K562 (cell line): Measurements from ENCODE around the gene ANKRD34B. TPM values are rescaled to one million over a fixed set of nuclear protein-coding genes. Genes with fewer than 3 reads are reported as not detected.

Experiments used
- ATAC-seq: fragments of 200-7000 bp; cut with Tn5 transposase; 3 replicates; pipeline ENCODE4 v1.9.1; 2020; ENCODE audit warnings: moderate library complexity
- BruUV-seq: library from RNA; stranded (reverse); fragments of 400-500 nt; replicated peaks from 2 replicates; lab custom pipeline; 2021; lab: Mats Ljungman, UMichigan
- CTCF ChIA-PET: fragments of 300-600 bp; formaldehyde crosslinking; extraction: SDS; loops from one replicate; lab custom pipeline; 2021; ENCODE audit warnings: low intra/inter-chr PET ratio; lab: Yijun Ruan, JAX
- POLR2A ChIA-PET: fragments of 300-600, 350-650 bp; sonication (Branson Sonifier 250); formaldehyde crosslinking; extraction: SDS; loops from one replicate; lab custom pipeline; 2021; ENCODE audit warnings: antibody characterized with exemption, inconsistent platforms; lab: Yijun Ruan, JAX
- DNase-seq, 4 experiments: peaks; one replicate each; pipeline versions ENCODE4 v3.0.0 to v3.0.0-alpha.2; 2011 to 2018; ENCODE audit warnings: low spot score in 3 of 4, mixed read lengths in 3 of 4; ENCODE audit errors: extremely low read depth in 1 of 4
- FAIRE-seq: peaks from 2 replicates; lab custom pipeline; 2011; peaks lifted over from hg19 to GRCh38; lab: Jason Lieb, UNC
- H2AFZ ChIP-seq: 2 replicates; pipeline ENCODE4 v1.6.0; 2011; ENCODE audit warnings: low read depth, low read length, control low read depth, inconsistent platforms
- H3K27ac ChIP-seq: fragments of 200-600 bp; 3 replicates; pipeline ENCODE4 v1.8.0; 2011; ENCODE audit warnings: low read depth, mild to moderate bottlenecking, control low read depth, inconsistent platforms, low read length, moderate library complexity, mixed read lengths; ENCODE audit errors: extremely low read depth
- H3K27me3 ChIP-seq, 2 experiments: fragments of 300-600 bp in 1 of 2; 2 replicates in 1 of 2; 3 replicates in 1 of 2; pipeline versions ENCODE4 v1.6.0 to v1.8.0; 2011; ENCODE audit warnings: inconsistent platforms in 2 of 2, low read length in 2 of 2, mild to moderate bottlenecking in 1 of 2, mixed read lengths in 1 of 2, moderate library complexity in 1 of 2; ENCODE audit not compliant: control insufficient read depth in 2 of 2, insufficient read depth in 2 of 2
- H3K36me3 ChIP-seq: fragments of 300-600 bp; 3 replicates; pipeline ENCODE4 v1.8.0; 2011; ENCODE audit warnings: mild to moderate bottlenecking, low read length, inconsistent platforms; ENCODE audit not compliant: control insufficient read depth, insufficient read depth
- H3K4me1 ChIP-seq, 2 experiments: fragments of 200-600 bp in 1 of 2; replicated peaks in 1 of 2; 2 replicates in 1 of 2; 3 replicates in 1 of 2; pipeline versions ENCODE4 v1.5.1 to v1.8.0; 2011; ENCODE audit warnings: inconsistent platforms in 2 of 2, low read length in 2 of 2, mild to moderate bottlenecking in 1 of 2, mixed read lengths in 1 of 2, moderate library complexity in 1 of 2; ENCODE audit not compliant: control insufficient read depth in 2 of 2, insufficient read depth in 2 of 2
- H3K4me2 ChIP-seq: 2 replicates; pipeline ENCODE4 v1.6.1; 2011; ENCODE audit warnings: low read length, control low read depth, inconsistent platforms, mixed read lengths; ENCODE audit not compliant: insufficient read depth
- H3K4me3 ChIP-seq: fragments of 200-600 bp; sonication (generic), shearing (Covaris generic); 2 replicates; pipeline ENCODE4 v1.5.1; 2016; ENCODE audit warnings: control low read depth, inconsistent platforms
- H3K79me2 ChIP-seq: fragments of 200-600 bp; 3 replicates; pipeline ENCODE4 v1.8.0; 2011; ENCODE audit warnings: low read length, inconsistent platforms; ENCODE audit not compliant: control insufficient read depth, insufficient read depth
- H3K9ac ChIP-seq, 2 experiments: 2 replicates each; pipeline versions ENCODE4 v1.6.0 to v1.6.1; 2011; ENCODE audit warnings: low read depth in 2 of 2, low read length in 2 of 2, control low read depth in 1 of 2, inconsistent platforms in 1 of 2, mild to moderate bottlenecking in 1 of 2, mixed read lengths in 1 of 2; ENCODE audit not compliant: insufficient read depth in 1 of 2
- H3K9me1 ChIP-seq: one replicate; pipeline ENCODE4 v1.6.0; 2011; ENCODE audit warnings: inconsistent platforms, mild to moderate bottlenecking, low read length, moderate library complexity; ENCODE audit not compliant: control insufficient read depth, insufficient read depth
- H3K9me3 ChIP-seq: replicated peaks from 2 replicates; pipeline ENCODE4 v1.5.1; 2011; ENCODE audit warnings: low read depth, low read length, inconsistent platforms; ENCODE audit not compliant: control insufficient read depth, insufficient read depth
- H4K20me1 ChIP-seq: replicated peaks from 2 replicates; pipeline ENCODE4 v1.6.1; 2011; ENCODE audit warnings: low read length, inconsistent platforms, mixed read lengths; ENCODE audit not compliant: control insufficient read depth, insufficient read depth
- COPS2 ChIP-seq: fragments of 450-650 bp; conservative IDR thresholded peaks from 2 replicates; pipeline ENCODE4 v1.6.1; 2016; ENCODE audit warnings: mild to moderate bottlenecking, moderate library complexity
- HCFC1 ChIP-seq: IDR thresholded peaks from 2 replicates; pipeline ENCODE4 v1.6.1; 2012; ENCODE audit warnings: low read depth, low read length, improper control_type of control experiment
- HNRNPL ChIP-seq: fragments of 200-400 bp; formaldehyde crosslinking; IDR thresholded peaks from 2 replicates; pipeline ENCODE4 v1.6.1; 2017; ENCODE audit warnings: low read depth, mild to moderate bottlenecking, low read length
- LARP7 ChIP-seq: fragments of 450-650 bp; IDR thresholded peaks from 2 replicates; pipeline ENCODE4 v1.6.1; 2016
- MAFF ChIP-seq: IDR thresholded peaks from 2 replicates; pipeline ENCODE4 v1.6.1; 2012; ENCODE audit warnings: low read length, improper control_type of control experiment
- MAFK ChIP-seq: IDR thresholded peaks from 2 replicates; pipeline ENCODE4 v1.6.1; 2011; ENCODE audit warnings: low read length, improper control_type of control experiment
- NR1H2 ChIP-seq: sonication (generic); formaldehyde crosslinking; IDR thresholded peaks from 2 replicates; pipeline ENCODE4 v1.4.0; 2020; ENCODE audit warnings: mild to moderate bottlenecking, missing genetic modification reagents
- PHB ChIP-seq: fragments of 250-450 bp; sonication (Bioruptor Pico); IDR thresholded peaks from 2 replicates; pipeline ENCODE4 v1.5.0; 2021
- PRMT5 ChIP-seq: sonication (generic); formaldehyde crosslinking; IDR thresholded peaks from 2 replicates; pipeline ENCODE4 v1.5.0; 2020; ENCODE audit warnings: missing genetic modification reagents
- SMARCA4 ChIP-seq: fragments of 450-650 bp; IDR thresholded peaks from 2 replicates; pipeline ENCODE4 v1.6.1; 2016
- ZBTB7A ChIP-seq: IDR thresholded peaks from 2 replicates; pipeline ENCODE4 v1.6.1; 2011; ENCODE audit warnings: low read depth, mild to moderate bottlenecking, low read length, moderate library complexity, borderline replicate concordance; ENCODE audit not compliant: control insufficient read depth
- ZNF12 ChIP-seq: sonication (generic); formaldehyde crosslinking; IDR thresholded peaks from 2 replicates; pipeline ENCODE4 v1.4.0; 2020; ENCODE audit warnings: mild to moderate bottlenecking, missing genetic modification reagents
- ZNF347 ChIP-seq: fragments of 450-650 bp; formaldehyde crosslinking; IDR thresholded peaks from 2 replicates; pipeline ENCODE4 v1.4.0; 2020; ENCODE audit warnings: low read depth, mild to moderate bottlenecking, moderate library complexity
- WGBS: fragments of 100-300 bp; shearing (Covaris generic); methylation state at CpG from one replicate; pipeline ENCODE4 v1.1.6; 2016; ENCODE audit warnings: low coverage, mixed read lengths; ENCODE audit not compliant: insufficient coverage; ENCODE audit errors: missing lambda C conversion rate; 5-methylcytosine and 5-hydroxymethylcytosine counted together
- in situ Hi-C: fragments of 300-500 bp; cut with MboI; formaldehyde crosslinking; loops from 4 replicates; pipeline ENCODE4 v1.15.0; 2018; ENCODE audit warnings: inconsistent platforms, mixed read lengths
- intact Hi-C: fragments of 100-400 bp; cut with micrococcal nuclease; formaldehyde crosslinking; loops from 2 replicates; pipeline ENCODE4 v1.14.2; 2022
- polyA plus RNA-seq, 8 experiments: library from polyadenylated mRNA; depleted of rRNA in 4 of 8; stranded (reverse) in 5 of 8; unstranded in 3 of 8; fragments of >200 nt; fragmentation: Nextera tagmentation in 2 of 8; fragmentation: Illumina TruSeq in 1 of 8; extraction: Ambion mirVana in 2 of 8; extraction: Trizol in 1 of 8; gene quantifications; 2 replicates each; pipeline versions ENCODE4 v1.2.1 to v1.2.3, GENCODE V29; 2011 to 2014; ENCODE audit warnings: inconsistent platforms in 1 of 8, missing spikeins in 1 of 8
- total RNA-seq, 7 experiments: library from RNA; depleted of rRNA in 6 of 7; stranded (reverse); fragments of >200 nt in 6 of 7; fragmentation: Illumina TruSeq in 2 of 7; extraction: Trizol in 2 of 7; gene quantifications; 2 replicates each; pipeline versions ENCODE4 v1.2.1 to v1.2.3, GENCODE V29; 2011 to 2021; ENCODE audit warnings: low replicate concordance in 1 of 7
- TF ChIP-seq, protein P1 (sequence below): sonication (generic); formaldehyde crosslinking; IDR thresholded peaks from 2 replicates; pipeline ENCODE4 v1.8.0; 2022; ENCODE audit warnings: mild to moderate bottlenecking, missing genetic modification reagents
- TF ChIP-seq, protein P2 (sequence below): sonication (generic); formaldehyde crosslinking; IDR thresholded peaks from 2 replicates; pipeline ENCODE4 v1.8.1; 2023; ENCODE audit warnings: mild to moderate bottlenecking, missing genetic modification reagents
- TF ChIP-seq, protein P3 (sequence below): fragments of 250-450 bp; sonication (Bioruptor Pico); IDR thresholded peaks from 2 replicates; pipeline ENCODE4 v1.5.0; 2020; ENCODE audit warnings: mild to moderate bottlenecking, borderline replicate concordance
- TF ChIP-seq, protein P4 (sequence below): fragments of 250-450 bp; sonication (Bioruptor Pico); IDR thresholded peaks from 2 replicates; pipeline ENCODE4 v1.5.1; 2021; ENCODE audit warnings: mild to moderate bottlenecking

Gene ANKRD34B
- total and polyA plus RNA-seq, 9 of the 15 experiments (the other 6 are each of a cell fraction or from before 2014, with no cell fraction given), result not detected

DNA sequence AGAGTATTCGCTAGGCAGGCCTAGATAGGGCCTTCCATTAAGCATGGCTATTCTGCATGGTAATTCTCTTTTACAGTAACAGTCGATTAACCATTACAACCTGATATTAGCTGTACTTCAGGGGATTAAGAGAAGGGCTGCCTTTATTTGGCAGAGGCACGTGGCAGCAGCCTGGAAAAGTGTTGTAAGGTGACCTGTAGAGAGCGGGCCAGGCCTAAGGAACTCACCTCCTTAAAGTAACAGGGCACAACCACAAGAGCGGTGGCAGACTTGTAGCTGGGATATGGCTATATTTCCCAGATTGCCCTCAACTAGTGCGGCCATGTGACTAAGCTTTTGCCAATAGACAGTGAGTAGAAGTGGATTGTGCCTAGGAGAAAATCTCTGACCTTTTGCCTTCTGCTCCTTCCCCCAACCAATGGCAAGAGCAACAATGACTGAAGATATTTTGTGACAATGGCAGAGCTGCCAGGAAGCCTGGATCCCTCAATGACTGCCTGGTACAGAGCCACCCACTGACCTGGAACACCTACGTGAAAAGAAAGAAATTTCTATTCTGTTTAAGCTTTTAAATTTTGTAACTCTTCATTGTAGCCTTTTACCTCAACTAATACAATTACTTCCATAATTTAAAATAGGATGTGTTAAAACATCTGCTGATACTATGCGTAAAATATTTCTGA lies 18.9 kb upstream of the ANKRD34B start:
- DNase-seq, result no peak
- Histone ChIP-seq H3K9me3 (no peaks in the 10 kb centered on the region), H3K9me1 (no peaks in the 10 kb centered on the region), H3K4me1 (no peaks in the 10 kb centered on the region; a peak in 1 of 5 replicates), H3K79me2 (no peaks in the 10 kb centered on the region), H3K27me3 (peaks cover 4 to 5% of the 10 kb centered on the region in 2 experiments; a peak in 4 of 5 replicates), H2AFZ (0 out of 2 replicates have a peak overlapping the region, but pooled peaks have one; percentile 12), H3K4me2 (no peak overlapping the region), H3K4me3 (no peak overlapping the region), H3K36me3 (no peaks in the 10 kb centered on the region), H4K20me1 (no peaks in the 10 kb centered on the region), H3K27ac (no peak overlapping the region), H3K9ac (no peak overlapping the region)
- ChIA-PET CTCF (no interaction called here), POLR2A (no interaction called here)
- no peak for FAIRE-seq
- in situ Hi-C loops (no loop called here), intact Hi-C loops (no loop called here)
- no TSS peak for BruUV-seq
- ATAC-seq, result no peak
- 32% methylated on average over 7 of the region's 8 CpGs for WGBS
- TF ChIP-seq ZNF12 (no peak), LARP7 (no peak), HCFC1 (no peak), HNRNPL (no peak), COPS2 (no peak), SMARCA4 (no peak), MAFK (no peak), MAFF (no peak), ZNF347 (no peak), ZBTB7A (no peak), NR1H2 (no peak), PHB (CRISPR knock-in tag) (no peak), PRMT5 (CRISPR knock-in tag) (no peak)
- TF ChIP-seq, protein P1, sequence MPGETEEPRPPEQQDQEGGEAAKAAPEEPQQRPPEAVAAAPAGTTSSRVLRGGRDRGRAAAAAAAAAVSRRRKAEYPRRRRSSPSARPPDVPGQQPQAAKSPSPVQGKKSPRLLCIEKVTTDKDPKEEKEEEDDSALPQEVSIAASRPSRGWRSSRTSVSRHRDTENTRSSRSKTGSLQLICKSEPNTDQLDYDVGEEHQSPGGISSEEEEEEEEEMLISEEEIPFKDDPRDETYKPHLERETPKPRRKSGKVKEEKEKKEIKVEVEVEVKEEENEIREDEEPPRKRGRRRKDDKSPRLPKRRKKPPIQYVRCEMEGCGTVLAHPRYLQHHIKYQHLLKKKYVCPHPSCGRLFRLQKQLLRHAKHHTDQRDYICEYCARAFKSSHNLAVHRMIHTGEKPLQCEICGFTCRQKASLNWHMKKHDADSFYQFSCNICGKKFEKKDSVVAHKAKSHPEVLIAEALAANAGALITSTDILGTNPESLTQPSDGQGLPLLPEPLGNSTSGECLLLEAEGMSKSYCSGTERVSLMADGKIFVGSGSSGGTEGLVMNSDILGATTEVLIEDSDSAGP (CRISPR knock-in tag), result no peak
- TF ChIP-seq, protein P2, sequence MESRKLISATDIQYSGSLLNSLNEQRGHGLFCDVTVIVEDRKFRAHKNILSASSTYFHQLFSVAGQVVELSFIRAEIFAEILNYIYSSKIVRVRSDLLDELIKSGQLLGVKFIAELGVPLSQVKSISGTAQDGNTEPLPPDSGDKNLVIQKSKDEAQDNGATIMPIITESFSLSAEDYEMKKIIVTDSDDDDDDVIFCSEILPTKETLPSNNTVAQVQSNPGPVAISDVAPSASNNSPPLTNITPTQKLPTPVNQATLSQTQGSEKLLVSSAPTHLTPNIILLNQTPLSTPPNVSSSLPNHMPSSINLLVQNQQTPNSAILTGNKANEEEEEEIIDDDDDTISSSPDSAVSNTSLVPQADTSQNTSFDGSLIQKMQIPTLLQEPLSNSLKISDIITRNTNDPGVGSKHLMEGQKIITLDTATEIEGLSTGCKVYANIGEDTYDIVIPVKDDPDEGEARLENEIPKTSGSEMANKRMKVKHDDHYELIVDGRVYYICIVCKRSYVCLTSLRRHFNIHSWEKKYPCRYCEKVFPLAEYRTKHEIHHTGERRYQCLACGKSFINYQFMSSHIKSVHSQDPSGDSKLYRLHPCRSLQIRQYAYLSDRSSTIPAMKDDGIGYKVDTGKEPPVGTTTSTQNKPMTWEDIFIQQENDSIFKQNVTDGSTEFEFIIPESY (CRISPR knock-in tag), result no peak
- TF ChIP-seq, protein P3, sequence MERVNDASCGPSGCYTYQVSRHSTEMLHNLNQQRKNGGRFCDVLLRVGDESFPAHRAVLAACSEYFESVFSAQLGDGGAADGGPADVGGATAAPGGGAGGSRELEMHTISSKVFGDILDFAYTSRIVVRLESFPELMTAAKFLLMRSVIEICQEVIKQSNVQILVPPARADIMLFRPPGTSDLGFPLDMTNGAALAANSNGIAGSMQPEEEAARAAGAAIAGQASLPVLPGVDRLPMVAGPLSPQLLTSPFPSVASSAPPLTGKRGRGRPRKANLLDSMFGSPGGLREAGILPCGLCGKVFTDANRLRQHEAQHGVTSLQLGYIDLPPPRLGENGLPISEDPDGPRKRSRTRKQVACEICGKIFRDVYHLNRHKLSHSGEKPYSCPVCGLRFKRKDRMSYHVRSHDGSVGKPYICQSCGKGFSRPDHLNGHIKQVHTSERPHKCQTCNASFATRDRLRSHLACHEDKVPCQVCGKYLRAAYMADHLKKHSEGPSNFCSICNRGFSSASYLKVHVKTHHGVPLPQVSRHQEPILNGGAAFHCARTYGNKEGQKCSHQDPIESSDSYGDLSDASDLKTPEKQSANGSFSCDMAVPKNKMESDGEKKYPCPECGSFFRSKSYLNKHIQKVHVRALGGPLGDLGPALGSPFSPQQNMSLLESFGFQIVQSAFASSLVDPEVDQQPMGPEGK (CRISPR knock-in tag), result no peak
- TF ChIP-seq, protein P4, sequence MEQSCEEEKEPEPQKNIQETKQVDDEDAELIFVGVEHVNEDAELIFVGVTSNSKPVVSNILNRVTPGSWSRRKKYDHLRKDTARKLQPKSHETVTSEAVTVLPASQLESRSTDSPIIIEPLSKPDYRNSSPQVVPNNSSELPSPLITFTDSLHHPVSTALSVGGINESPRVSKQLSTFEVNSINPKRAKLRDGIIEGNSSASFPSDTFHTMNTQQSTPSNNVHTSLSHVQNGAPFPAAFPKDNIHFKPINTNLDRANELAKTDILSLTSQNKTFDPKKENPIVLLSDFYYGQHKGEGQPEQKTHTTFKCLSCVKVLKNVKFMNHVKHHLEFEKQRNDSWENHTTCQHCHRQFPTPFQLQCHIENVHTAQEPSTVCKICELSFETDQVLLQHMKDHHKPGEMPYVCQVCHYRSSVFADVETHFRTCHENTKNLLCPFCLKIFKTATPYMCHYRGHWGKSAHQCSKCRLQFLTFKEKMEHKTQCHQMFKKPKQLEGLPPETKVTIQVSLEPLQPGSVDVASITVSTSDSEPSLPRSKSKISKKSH, result no peak
